Astrocyte (in vitro differentiated cells and primary cell): ENCODE results near the gene CDCA4. TPM values are rescaled to one million over a fixed set of nuclear protein-coding genes. Genes with fewer than 3 reads are reported as not detected.

Experiments
- DNase-seq: peaks from one replicate; pipeline ENCODE4 v3.0.0-alpha.2; 2010; ENCODE audit warnings: low read depth
- FAIRE-seq: peaks from 2 replicates; lab custom pipeline; 2011; peaks lifted over from hg19 to GRCh38; lab: Jason Lieb, UNC
- H2AFZ ChIP-seq: 2 replicates; pipeline ENCODE4 v1.6.0; 2012; ENCODE audit warnings: low read depth, low read length, inconsistent platforms
- H3K27ac ChIP-seq: 2 replicates; pipeline ENCODE4 v1.5.1; 2011; ENCODE audit warnings: low read depth, low read length, inconsistent platforms
- H3K27me3 ChIP-seq: 2 replicates; pipeline ENCODE4 v1.6.0; 2011; ENCODE audit warnings: low read length, inconsistent platforms; ENCODE audit not compliant: insufficient read depth
- H3K36me3 ChIP-seq: 2 replicates; pipeline ENCODE4 v1.5.1; 2011; ENCODE audit warnings: low read length, inconsistent platforms; ENCODE audit not compliant: insufficient read depth
- H3K4me1 ChIP-seq: 2 replicates; pipeline ENCODE4 v1.5.1; 2011; ENCODE audit warnings: low read length, inconsistent platforms; ENCODE audit not compliant: insufficient read depth
- H3K4me2 ChIP-seq: 2 replicates; pipeline ENCODE4 v1.6.0; 2012; ENCODE audit warnings: low read length, inconsistent platforms
- H3K4me3 ChIP-seq: 2 replicates; pipeline ENCODE4 v1.5.1; 2011; ENCODE audit warnings: low read depth, mild to moderate bottlenecking, low read length, inconsistent platforms; ENCODE audit not compliant: insufficient read depth
- H3K79me2 ChIP-seq: 2 replicates; pipeline ENCODE4 v1.6.0; 2012; ENCODE audit warnings: mild to moderate bottlenecking, low read length, inconsistent platforms; ENCODE audit not compliant: insufficient read depth
- H3K9ac ChIP-seq: 2 replicates; pipeline ENCODE4 v1.6.0; 2012; ENCODE audit warnings: mild to moderate bottlenecking, low read length, inconsistent platforms
- H3K9me3 ChIP-seq: 2 replicates; pipeline ENCODE4 v1.5.1; 2012; ENCODE audit warnings: low read depth, mild to moderate bottlenecking, low read length, inconsistent platforms; ENCODE audit not compliant: insufficient read depth
- H4K20me1 ChIP-seq: 2 replicates; pipeline ENCODE4 v1.6.0; 2012; ENCODE audit warnings: low read length, inconsistent platforms; ENCODE audit not compliant: insufficient read depth
- H3K27ac Mint-ChIP-seq: one replicate; pipeline ENCODE4 v1.8.0; 2021; ENCODE audit warnings: mild to moderate bottlenecking, mixed read lengths; ENCODE audit not compliant: unreplicated experiment
- H3K27me3 Mint-ChIP-seq: one replicate; pipeline ENCODE4 v1.8.0; 2021; ENCODE audit warnings: low read depth, mixed read lengths; ENCODE audit not compliant: unreplicated experiment
- H3K36me3 Mint-ChIP-seq: one replicate; pipeline ENCODE4 v1.8.0; 2021; ENCODE audit warnings: low read depth, mixed read lengths; ENCODE audit not compliant: unreplicated experiment
- H3K4me1 Mint-ChIP-seq: one replicate; pipeline ENCODE4 v1.8.0; 2021; ENCODE audit warnings: low read depth, mixed read lengths; ENCODE audit not compliant: unreplicated experiment
- H3K4me3 Mint-ChIP-seq: one replicate; pipeline ENCODE4 v1.8.0; 2021; ENCODE audit warnings: mild to moderate bottlenecking, moderate library complexity, mixed read lengths; ENCODE audit not compliant: unreplicated experiment
- H3K9me3 Mint-ChIP-seq: one replicate; pipeline ENCODE4 v1.8.0; 2021; ENCODE audit warnings: mild to moderate bottlenecking, mixed read lengths; ENCODE audit not compliant: unreplicated experiment
- EZH2 ChIP-seq: IDR thresholded peaks from 2 replicates; pipeline ENCODE4 v1.6.1; 2012; ENCODE audit warnings: mild to moderate bottlenecking, low read length, inconsistent platforms; ENCODE audit not compliant: insufficient read depth
- total RNA-seq: library from RNA; stranded (reverse); gene quantifications from 2 replicates; pipeline ENCODE4 v1.2.1, GENCODE V29; 2021
- TF ChIP-seq, protein P1 (sequence below): IDR thresholded peaks from 2 replicates; pipeline ENCODE4 v1.5.1; 2011; ENCODE audit warnings: low read depth, mild to moderate bottlenecking, inconsistent platforms, low read length, moderate library complexity; ENCODE audit not compliant: insufficient read depth

The CDCA4 gene
- total RNA-seq, 1 donor from 2014 or later, result 11.3 TPM

GRCh38 chr14:104989951-104990303 lies 31.0 kb downstream of the CDCA4 start:
- no peak for DNase-seq
- no peak overlapping the region for H3K4me3 Mint-ChIP-seq
- peaks cover 3% of the 10 kb centered on the region for H3K36me3 ChIP-seq

DNA sequence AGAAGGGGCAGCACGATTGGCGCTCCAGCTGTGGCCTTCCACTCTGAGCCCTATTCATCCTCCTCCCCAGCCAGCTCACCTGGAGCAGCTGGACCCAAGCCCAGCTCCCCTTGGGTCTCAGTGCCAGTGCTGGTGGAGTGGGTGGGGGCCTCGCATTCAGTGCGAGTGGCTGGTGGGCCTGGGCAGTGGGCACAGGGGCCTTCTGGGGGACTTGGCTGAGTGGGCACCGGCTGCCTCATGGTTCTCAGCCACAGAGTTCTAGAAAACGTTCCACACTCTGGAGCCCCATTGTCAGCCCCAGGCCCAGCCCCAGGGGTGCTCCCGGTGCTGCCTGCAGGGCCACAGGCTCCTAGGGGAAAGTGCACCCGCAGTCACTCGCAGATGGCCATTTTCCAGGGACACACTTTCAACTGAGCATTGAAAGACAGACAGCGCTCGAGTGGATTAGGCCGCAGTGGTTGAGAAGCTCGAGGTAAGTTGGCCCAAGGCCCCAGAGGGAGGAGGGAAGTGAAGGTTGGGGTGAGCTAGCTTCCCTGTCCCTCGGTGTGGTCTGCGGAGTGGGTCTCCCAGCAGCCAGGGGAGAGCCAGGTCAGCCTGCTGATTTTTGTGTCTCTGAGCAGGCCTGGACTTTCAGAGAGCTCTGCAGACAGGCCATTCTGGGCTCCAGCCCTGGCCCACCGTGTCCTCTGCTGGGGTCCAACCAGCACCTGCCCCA lies 31.5 kb downstream of the CDCA4 start:
- no peak overlapping the region for H3K4me3 ChIP-seq
- DNase-seq (no peak), FAIRE-seq (no peak)
- TF ChIP-seq EZH2, result no peak
- TF ChIP-seq, protein P1, sequence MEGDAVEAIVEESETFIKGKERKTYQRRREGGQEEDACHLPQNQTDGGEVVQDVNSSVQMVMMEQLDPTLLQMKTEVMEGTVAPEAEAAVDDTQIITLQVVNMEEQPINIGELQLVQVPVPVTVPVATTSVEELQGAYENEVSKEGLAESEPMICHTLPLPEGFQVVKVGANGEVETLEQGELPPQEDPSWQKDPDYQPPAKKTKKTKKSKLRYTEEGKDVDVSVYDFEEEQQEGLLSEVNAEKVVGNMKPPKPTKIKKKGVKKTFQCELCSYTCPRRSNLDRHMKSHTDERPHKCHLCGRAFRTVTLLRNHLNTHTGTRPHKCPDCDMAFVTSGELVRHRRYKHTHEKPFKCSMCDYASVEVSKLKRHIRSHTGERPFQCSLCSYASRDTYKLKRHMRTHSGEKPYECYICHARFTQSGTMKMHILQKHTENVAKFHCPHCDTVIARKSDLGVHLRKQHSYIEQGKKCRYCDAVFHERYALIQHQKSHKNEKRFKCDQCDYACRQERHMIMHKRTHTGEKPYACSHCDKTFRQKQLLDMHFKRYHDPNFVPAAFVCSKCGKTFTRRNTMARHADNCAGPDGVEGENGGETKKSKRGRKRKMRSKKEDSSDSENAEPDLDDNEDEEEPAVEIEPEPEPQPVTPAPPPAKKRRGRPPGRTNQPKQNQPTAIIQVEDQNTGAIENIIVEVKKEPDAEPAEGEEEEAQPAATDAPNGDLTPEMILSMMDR, result no peak
- peaks cover 7% of the 10 kb centered on the region for H3K79me2 ChIP-seq
- H3K36me3 ChIP-seq, result no peaks in the 10 kb centered on the region
- peaks cover 8% of the 10 kb centered on the region for H3K4me1 ChIP-seq
- H2AFZ ChIP-seq, result no peak overlapping the region
- Mint-ChIP-seq H3K4me1 (no peaks in the 10 kb centered on the region), H3K27ac (no peak overlapping the region), H3K9me3 (no peaks in the 10 kb centered on the region), H3K27me3 (peaks cover 6% of the 10 kb centered on the region), H3K36me3 (peaks cover 25% of the 10 kb centered on the region), H3K4me3 (no peak overlapping the region)
- H3K4me2 ChIP-seq, result no peak overlapping the region
- no peaks in the 10 kb centered on the region for H3K9me3 ChIP-seq
- H3K27me3 ChIP-seq, result no peaks in the 10 kb centered on the region
- H3K9ac ChIP-seq, result no peak overlapping the region
- H3K27ac ChIP-seq, result no peak overlapping the region
- H4K20me1 ChIP-seq, result no peaks in the 10 kb centered on the region

More at GRCh38 chr14:104989951-104990303, 31.0 kb downstream of the CDCA4 start:
- Histone ChIP-seq H3K27ac (no peak overlapping the region), H3K9ac (no peak overlapping the region), H3K27me3 (no peaks in the 10 kb centered on the region), H3K9me3 (no peaks in the 10 kb centered on the region), H4K20me1 (no peaks in the 10 kb centered on the region), H3K79me2 (peaks cover 7% of the 10 kb centered on the region), H3K4me3 (no peak overlapping the region), H2AFZ (no peak overlapping the region), H3K4me1 (peaks cover 8% of the 10 kb centered on the region), H3K4me2 (no peak overlapping the region)
- Mint-ChIP-seq H3K36me3 (peaks cover 29% of the 10 kb centered on the region), H3K27ac (no peak overlapping the region), H3K27me3 (peaks cover 6% of the 10 kb centered on the region), H3K4me1 (no peaks in the 10 kb centered on the region), H3K9me3 (no peaks in the 10 kb centered on the region)
- no peak for FAIRE-seq
- TF ChIP-seq EZH2, result no peak
- TF ChIP-seq, protein P1, result no peak
